A549 (cell line): ENCODE measurements around the gene AKR1A1. TPM values are rescaled to one million over a fixed set of nuclear protein-coding genes. Genes with fewer than 3 reads are reported as not detected.
"Not testable (repeated sequence)": the region's sequence is repeated elsewhere in the genome, so short reads cannot be mapped to it uniquely, and the experiment has no call there.

Experiments
- ATAC-seq, 2 experiments: fragments of 200-7000 bp in 1 of 2; fragments of >200 bp in 1 of 2; cut with Nextera tagmentation in 1 of 2; cut with Tn5 transposase in 1 of 2; 3 replicates each; pipeline versions ENCODE4 v1.8.0 to v1.9.1; 2018 to 2020; ENCODE audit warnings: mild to moderate bottlenecking in 1 of 2, moderate library complexity in 1 of 2
- CTCF ChIA-PET: fragments of 300-600 bp; sonication (Branson Sonifier 250); formaldehyde crosslinking; extraction: SDS; loops from one replicate; lab custom pipeline; 2021; ENCODE audit warnings: antibody characterized with exemption, inconsistent platforms; lab: Yijun Ruan, JAX
- POLR2A ChIA-PET: fragments of 350-600 bp; formaldehyde crosslinking; extraction: SDS; loops from one replicate; lab custom pipeline; 2021; ENCODE audit warnings: antibody characterized with exemption, inconsistent platforms; lab: Yijun Ruan, JAX
- DNase-seq, 2 experiments: peaks; one replicate each; pipeline versions ENCODE4 v3.0.0 to v3.0.0-alpha.2; 2011 to 2016; ENCODE audit warnings: low read depth in 1 of 2, low spot score in 1 of 2
- FAIRE-seq: peaks from 2 replicates; lab custom pipeline; 2011; peaks lifted over from hg19 to GRCh38; lab: Jason Lieb, UNC
- H3K27ac ChIP-seq, 2 experiments: fragments of >200 bp; sonication (Bioruptor Twin); formaldehyde crosslinking; 3 replicates each; pipeline ENCODE4 v1.5.1; 2016 to 2017
- H3K4me1 ChIP-seq: fragments of >200 bp; sonication (Bioruptor Twin); formaldehyde crosslinking; 3 replicates; pipeline ENCODE4 v1.6.1; 2016
- H3K4me2 ChIP-seq: fragments of >200 bp; sonication (Bioruptor Twin); formaldehyde crosslinking; 3 replicates; pipeline ENCODE4 v1.6.1; 2016
- H3K4me3 ChIP-seq: fragments of >200 bp; sonication (Bioruptor Twin); formaldehyde crosslinking; 3 replicates; pipeline ENCODE4 v1.5.1; 2016
- H3K9me3 ChIP-seq: fragments of >200 bp; sonication (Bioruptor Twin); formaldehyde crosslinking; 3 replicates; pipeline ENCODE4 v1.6.1; 2016
- CBX2 ChIP-seq: fragments of 200-600 bp; sonication (generic); IDR thresholded peaks from 2 replicates; pipeline ENCODE4 v1.6.1; 2016; ENCODE audit warnings: low read depth, mild to moderate bottlenecking, borderline replicate concordance
- CHD2 ChIP-seq: fragments of 150-350 bp; IDR thresholded peaks from 2 replicates; pipeline ENCODE4 v1.6.1; 2014; ENCODE audit warnings: low read length; ENCODE audit not compliant: partially characterized antibody
- EHF ChIP-seq: fragments of 250-450 bp; sonication (Bioruptor Pico); IDR thresholded peaks from 2 replicates; pipeline ENCODE4 v1.5.0; 2020; ENCODE audit warnings: mild to moderate bottlenecking
- FOSL2 ChIP-seq, 2 experiments: fragments of 450-650 bp in 1 of 2; fragments of >200 bp in 1 of 2; sonication (Bioruptor Twin) in 1 of 2; formaldehyde crosslinking; IDR thresholded peaks; 2 replicates each; pipeline versions ENCODE4 v1.5.0 to v1.6.1; 2016 to 2020; ENCODE audit warnings: mild to moderate bottlenecking in 1 of 2, moderate library complexity in 1 of 2
- HOXA7 ChIP-seq: fragments of 250-450 bp; sonication (Bioruptor Pico); IDR thresholded peaks from 2 replicates; pipeline ENCODE4 v1.5.0; 2020; ENCODE audit warnings: mild to moderate bottlenecking, moderate library complexity
- HOXB13 ChIP-seq: fragments of 250-450 bp; sonication (Bioruptor Pico); IDR thresholded peaks from 2 replicates; pipeline ENCODE4 v1.5.0; 2020; ENCODE audit warnings: low read depth, mild to moderate bottlenecking, moderate library complexity
- JUN ChIP-seq, 2 experiments: fragments of >200 bp; sonication (Bioruptor Twin); formaldehyde crosslinking; IDR thresholded peaks; 2 replicates in 1 of 2; 3 replicates in 1 of 2; pipeline ENCODE4 v1.6.1; 2016 to 2017
- POLR2A ChIP-seq: IDR thresholded peaks from 2 replicates; pipeline ENCODE4 v1.6.1; 2012; ENCODE audit warnings: mild to moderate bottlenecking, low read length
- RAD21 ChIP-seq, 2 experiments: fragments of >200 bp in 1 of 2; sonication (Bioruptor Twin) in 1 of 2; formaldehyde crosslinking in 1 of 2; IDR thresholded peaks in 1 of 2; conservative IDR thresholded peaks in 1 of 2; 2 replicates in 1 of 2; 3 replicates in 1 of 2; pipeline ENCODE4 v1.6.1; 2012 to 2018; ENCODE audit warnings: inconsistent platforms in 1 of 2
- RARB ChIP-seq: fragments of 250-450 bp; sonication (Bioruptor Pico); IDR thresholded peaks from 2 replicates; pipeline ENCODE4 v1.8.0; 2021; ENCODE audit warnings: mild to moderate bottlenecking, moderate library complexity
- RCOR1 ChIP-seq: fragments of 150-350 bp; IDR thresholded peaks from 2 replicates; pipeline ENCODE4 v1.6.1; 2014; ENCODE audit warnings: antibody characterized with exemption, low read length, low read depth
- TP53 ChIP-seq: fragments of 250-450 bp; sonication (Bioruptor Pico); IDR thresholded peaks from 2 replicates; pipeline ENCODE4 v1.5.0; 2021; ENCODE audit warnings: mild to moderate bottlenecking, moderate library complexity
- WGBS: methylation state at CpG from one replicate; pipeline ENCODE4 v1.1.6; 2017; ENCODE audit errors: missing lambda C conversion rate; 5-methylcytosine and 5-hydroxymethylcytosine counted together
- polyA plus RNA-seq, 4 experiments: library from polyadenylated mRNA; depleted of rRNA in 3 of 4; stranded (reverse); fragments of >200 nt; fragmentation: RNase III in 1 of 4; extraction: RNeasy Plus Mini Kit Qiagen cat#74134 plus additional on column Dnase treatment in 1 of 4; gene quantifications; 2 replicates in 3 of 4; 3 replicates in 1 of 4; pipeline ENCODE4 v1.2.3, GENCODE V29; 2011 to 2017
- TF ChIP-seq, protein P1 (sequence below): fragments of >200 bp; sonication (Bioruptor Twin); formaldehyde crosslinking; IDR thresholded peaks from 3 replicates; pipeline ENCODE4 v1.5.1; 2016
- TF ChIP-seq, protein P2 (sequence below): IDR thresholded peaks from 2 replicates; pipeline ENCODE4 v1.6.1; 2012
- TF ChIP-seq, protein P3 (sequence below): fragments of >200 bp; sonication (Bioruptor Twin); formaldehyde crosslinking; IDR thresholded peaks from 3 replicates; pipeline ENCODE4 v1.6.1; 2016

AKR1A1 gene
- polyA plus RNA-seq, 2 of the 4 experiments (the other 2 are of a cell fraction): 89.0 to 110 TPM

DNA sequence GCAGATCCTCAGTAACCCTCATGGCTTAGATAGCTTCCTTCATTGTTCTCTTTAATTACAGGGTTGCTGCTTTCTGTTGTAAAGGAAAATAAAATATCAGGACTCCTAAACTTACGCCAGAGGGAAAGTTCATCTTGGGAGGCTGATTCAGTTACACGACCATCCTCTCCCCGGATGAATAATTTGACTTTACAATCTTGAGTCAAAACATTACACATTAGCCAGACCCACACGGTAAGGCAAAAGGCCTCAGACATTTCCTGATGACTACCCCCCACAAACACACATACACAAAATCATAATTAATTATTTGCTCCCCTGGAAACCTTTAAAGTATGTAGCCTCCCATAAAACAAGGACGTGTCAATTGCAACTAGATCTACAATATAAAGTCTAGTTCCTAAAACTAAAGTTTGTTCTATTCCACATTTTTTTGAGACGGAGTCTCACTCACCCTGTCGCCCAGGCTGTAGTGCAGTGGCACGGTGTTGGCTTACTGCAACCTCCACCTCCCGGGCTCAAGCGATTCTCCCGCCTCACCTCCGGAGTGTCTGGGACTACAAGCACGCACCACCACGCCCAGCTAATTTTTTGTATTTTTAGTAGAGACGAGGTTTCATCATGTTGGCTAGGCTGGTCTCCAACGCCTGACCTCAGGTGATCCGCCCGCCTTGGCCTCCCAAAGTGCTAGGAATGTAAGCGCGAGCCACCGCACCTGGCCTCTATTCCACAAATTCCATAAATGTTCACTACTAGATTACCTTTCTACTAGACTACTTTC is 28.1 kb upstream of the AKR1A1 start:
- no peak for FAIRE-seq
- H3K4me3 ChIP-seq: peak overlapping the region; percentile 76
- H3K27ac ChIP-seq: peak overlapping the region; percentile 100
- H3K9me3 ChIP-seq: no peaks in the 10 kb centered on the region
- peak overlapping the region; percentile 86 for H3K4me2 ChIP-seq
- no peak for TF ChIP-seq CHD2
- TF ChIP-seq TP53 (CRISPR knock-in tag): no peak
- TF ChIP-seq, protein P1, sequence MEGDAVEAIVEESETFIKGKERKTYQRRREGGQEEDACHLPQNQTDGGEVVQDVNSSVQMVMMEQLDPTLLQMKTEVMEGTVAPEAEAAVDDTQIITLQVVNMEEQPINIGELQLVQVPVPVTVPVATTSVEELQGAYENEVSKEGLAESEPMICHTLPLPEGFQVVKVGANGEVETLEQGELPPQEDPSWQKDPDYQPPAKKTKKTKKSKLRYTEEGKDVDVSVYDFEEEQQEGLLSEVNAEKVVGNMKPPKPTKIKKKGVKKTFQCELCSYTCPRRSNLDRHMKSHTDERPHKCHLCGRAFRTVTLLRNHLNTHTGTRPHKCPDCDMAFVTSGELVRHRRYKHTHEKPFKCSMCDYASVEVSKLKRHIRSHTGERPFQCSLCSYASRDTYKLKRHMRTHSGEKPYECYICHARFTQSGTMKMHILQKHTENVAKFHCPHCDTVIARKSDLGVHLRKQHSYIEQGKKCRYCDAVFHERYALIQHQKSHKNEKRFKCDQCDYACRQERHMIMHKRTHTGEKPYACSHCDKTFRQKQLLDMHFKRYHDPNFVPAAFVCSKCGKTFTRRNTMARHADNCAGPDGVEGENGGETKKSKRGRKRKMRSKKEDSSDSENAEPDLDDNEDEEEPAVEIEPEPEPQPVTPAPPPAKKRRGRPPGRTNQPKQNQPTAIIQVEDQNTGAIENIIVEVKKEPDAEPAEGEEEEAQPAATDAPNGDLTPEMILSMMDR: no peak
- no peak for TF ChIP-seq RAD21 (conservative IDR thresholded peaks at IDR 0.05 in 1 of 2, IDR thresholded peaks at IDR 0.05 in 1 of 2)
- TF ChIP-seq JUN (IDR thresholded peaks at IDR 0.05): 0 out of 5 replicates have a peak, but pooled peaks of 1 of the 2 experiments have one; percentile 10
- no peak; the same call in 1 of the 2 replicates for TF ChIP-seq RARB (CRISPR knock-in tag)
- TF ChIP-seq CBX2: no peak
- TF ChIP-seq RCOR1: no peak
- TF ChIP-seq FOSL2 (IDR thresholded peaks at IDR 0.05): no peak
- TF ChIP-seq FOSL2 (CRISPR knock-in tag; IDR thresholded peaks at IDR 0.05): peak; percentile 27
- TF ChIP-seq HOXB13 (CRISPR knock-in tag): no peak
- TF ChIP-seq POLR2A: no peak
- TF ChIP-seq HOXA7 (CRISPR knock-in tag): peak; percentile 89; the same call in 1 of the 2 replicates
- TF ChIP-seq, protein P2, sequence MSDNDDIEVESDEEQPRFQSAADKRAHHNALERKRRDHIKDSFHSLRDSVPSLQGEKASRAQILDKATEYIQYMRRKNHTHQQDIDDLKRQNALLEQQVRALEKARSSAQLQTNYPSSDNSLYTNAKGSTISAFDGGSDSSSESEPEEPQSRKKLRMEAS: peak; percentile 41
- TF ChIP-seq, protein P3, sequence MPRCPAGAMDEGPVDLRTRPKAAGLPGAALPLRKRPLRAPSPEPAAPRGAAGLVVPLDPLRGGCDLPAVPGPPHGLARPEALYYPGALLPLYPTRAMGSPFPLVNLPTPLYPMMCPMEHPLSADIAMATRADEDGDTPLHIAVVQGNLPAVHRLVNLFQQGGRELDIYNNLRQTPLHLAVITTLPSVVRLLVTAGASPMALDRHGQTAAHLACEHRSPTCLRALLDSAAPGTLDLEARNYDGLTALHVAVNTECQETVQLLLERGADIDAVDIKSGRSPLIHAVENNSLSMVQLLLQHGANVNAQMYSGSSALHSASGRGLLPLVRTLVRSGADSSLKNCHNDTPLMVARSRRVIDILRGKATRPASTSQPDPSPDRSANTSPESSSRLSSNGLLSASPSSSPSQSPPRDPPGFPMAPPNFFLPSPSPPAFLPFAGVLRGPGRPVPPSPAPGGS: peak; percentile 54; the same call in 1 of the 3 replicates
- no peak for TF ChIP-seq EHF (CRISPR knock-in tag)
- TF ChIP-seq, all 56 proteins: peak for 5
- ATAC-seq: peak; percentile 68 to 70
- peak; percentile 61 to 85 for DNase-seq
- ChIA-PET CTCF (interaction anchor here (1.0 to 2.8 kb wide), 6 partner anchors 15 to 48 kb away, joined by 3 to 13 read pairs (median 4); partner anchors contain the start of gene AKR1A1), POLR2A (interaction anchor here (0.6 to 3.6 kb wide), 32 partner anchors 8 to 801 kb away, joined by 3 to 81 read pairs (median 5); partner anchors contain the start of genes AKR1A1, CCDC163, DYNLT4 and GPBP1L1)
- under 1% methylated on average over 19 of the region's 21 CpGs for WGBS
- peaks cover 59% of the 10 kb centered on the region for H3K4me1 ChIP-seq

DNA sequence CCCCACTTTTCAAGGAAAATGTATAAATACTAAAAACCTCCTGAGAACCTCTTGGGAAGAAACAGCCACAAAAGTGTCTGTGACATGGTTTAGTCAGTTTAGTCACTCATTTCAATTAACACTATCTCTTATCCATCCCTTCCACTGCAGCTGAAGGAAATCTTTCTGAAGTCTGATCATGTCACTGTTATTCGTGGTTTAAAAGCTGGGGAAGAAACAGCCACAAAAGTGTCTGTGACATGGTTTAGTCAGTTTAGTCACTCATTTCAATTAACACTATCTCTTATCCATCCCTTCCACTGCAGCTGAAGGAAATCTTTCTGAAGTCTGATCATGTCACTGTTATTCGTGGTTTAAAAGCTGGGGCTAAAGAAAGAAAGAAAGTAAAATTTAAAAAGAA is 27.1 kb upstream of the AKR1A1 start:
- Histone ChIP-seq H3K4me2 (peak overlapping the region; percentile 86), H3K4me1 (peaks cover 52% of the 10 kb centered on the region), H3K27ac (peak overlapping the region; percentile 100)
- CTCF ChIA-PET: interaction anchor here (1.8 to 2.8 kb wide), 2 partner anchors 11 to 46 kb away, joined by 6 to 13 read pairs; no protein-coding TSS in a partner anchor
- FAIRE-seq, H3K4me3 ChIP-seq, DNase-seq, ATAC-seq, H3K9me3 ChIP-seq: not testable (repeated sequence)
- POLR2A ChIA-PET: interaction anchor here (3.6 kb wide), 1 partner anchor 29 kb away, joined by 81 read pairs; the partner anchor contains the start of gene AKR1A1
- WGBS: 42% methylated on average over 2 of the region's 2 CpGs

DNA sequence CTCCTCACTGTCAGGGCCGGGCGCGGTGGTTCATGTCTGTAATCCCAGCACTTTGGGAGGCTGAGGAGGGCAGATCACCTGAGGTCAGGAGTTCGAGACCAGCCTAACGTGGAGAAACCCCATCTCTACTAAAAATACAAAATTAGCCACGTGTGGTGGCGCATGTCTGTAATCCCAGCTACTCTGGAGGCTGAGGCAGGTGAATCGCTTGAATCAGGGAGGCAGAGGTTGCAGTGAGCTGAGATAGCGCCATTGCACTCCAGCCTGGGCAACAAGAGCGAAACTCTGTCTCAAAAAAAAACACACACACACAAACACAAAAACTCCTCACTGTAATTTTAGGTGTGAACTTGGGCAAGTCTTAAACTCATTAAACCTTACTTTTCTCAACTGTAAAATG is 26.7 kb upstream of the AKR1A1 start:
- peak overlapping the region; percentile 86; the same call in 2 of the 3 replicates for H3K4me2 ChIP-seq
- CTCF ChIA-PET: interaction anchor here (1.8 to 2.8 kb wide), 2 partner anchors 12 to 45 kb away, joined by 6 to 13 read pairs; no protein-coding TSS in a partner anchor
- H3K4me3 ChIP-seq, FAIRE-seq, ATAC-seq, DNase-seq, POLR2A ChIA-PET, H3K9me3 ChIP-seq: not testable (repeated sequence)
- peak overlapping the region; percentile 100 for H3K27ac ChIP-seq
- WGBS: 82% methylated on average over 10 of the region's 10 CpGs
- H3K4me1 ChIP-seq: peaks cover 47% of the 10 kb centered on the region
